Endothelial cell of umbilical vein (primary cell): ENCODE results near the gene TBC1D14.

ENCODE experiments used
- FOS ChIP-seq: IDR thresholded peaks from 2 replicates; pipeline ENCODE4 v1.6.1; 2011; ENCODE audit warnings: mild to moderate bottlenecking, low read length, moderate library complexity, borderline replicate concordance; ENCODE audit not compliant: insufficient read depth
- JUN ChIP-seq: IDR thresholded peaks from 2 replicates; pipeline ENCODE4 v1.6.1; 2011; ENCODE audit warnings: borderline replicate concordance, low read depth; ENCODE audit not compliant: insufficient read length, insufficient read depth
- POLR2A ChIP-seq: IDR thresholded peaks from 2 replicates; pipeline ENCODE4 v1.6.1; 2012; ENCODE audit warnings: low read depth, mild to moderate bottlenecking, control low read depth, low read length
- POLR2AphosphoS5 ChIP-seq: IDR thresholded peaks from 2 replicates; pipeline ENCODE4 v1.6.1; 2012; ENCODE audit warnings: low read depth, mild to moderate bottlenecking, control low read depth, low read length, moderate library complexity; ENCODE audit not compliant: insufficient read depth
- TF ChIP-seq, protein P1 (sequence below), 2 donors: IDR thresholded peaks; 1 replicate in 1 of 2; 2 replicates in 1 of 2; pipeline ENCODE4 v1.5.1; 2011; ENCODE audit warnings: low read length in 2 of 2, mild to moderate bottlenecking in 2 of 2, moderate library complexity in 2 of 2, control low read depth in 1 of 2, inconsistent platforms in 1 of 2, low read depth in 1 of 2; ENCODE audit not compliant: insufficient read depth in 1 of 2; ENCODE audit errors: extremely low read depth in 1 of 2

- TF ChIP-seq, protein P1, sequence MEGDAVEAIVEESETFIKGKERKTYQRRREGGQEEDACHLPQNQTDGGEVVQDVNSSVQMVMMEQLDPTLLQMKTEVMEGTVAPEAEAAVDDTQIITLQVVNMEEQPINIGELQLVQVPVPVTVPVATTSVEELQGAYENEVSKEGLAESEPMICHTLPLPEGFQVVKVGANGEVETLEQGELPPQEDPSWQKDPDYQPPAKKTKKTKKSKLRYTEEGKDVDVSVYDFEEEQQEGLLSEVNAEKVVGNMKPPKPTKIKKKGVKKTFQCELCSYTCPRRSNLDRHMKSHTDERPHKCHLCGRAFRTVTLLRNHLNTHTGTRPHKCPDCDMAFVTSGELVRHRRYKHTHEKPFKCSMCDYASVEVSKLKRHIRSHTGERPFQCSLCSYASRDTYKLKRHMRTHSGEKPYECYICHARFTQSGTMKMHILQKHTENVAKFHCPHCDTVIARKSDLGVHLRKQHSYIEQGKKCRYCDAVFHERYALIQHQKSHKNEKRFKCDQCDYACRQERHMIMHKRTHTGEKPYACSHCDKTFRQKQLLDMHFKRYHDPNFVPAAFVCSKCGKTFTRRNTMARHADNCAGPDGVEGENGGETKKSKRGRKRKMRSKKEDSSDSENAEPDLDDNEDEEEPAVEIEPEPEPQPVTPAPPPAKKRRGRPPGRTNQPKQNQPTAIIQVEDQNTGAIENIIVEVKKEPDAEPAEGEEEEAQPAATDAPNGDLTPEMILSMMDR (IDR thresholded peaks at IDR 0.05; ENCODE audit: extremely low read depth in 1 of 2, insufficient read depth in 1 of 2, low read depth in 1 of 2, low read length in 2 of 2) = no peak
- TF ChIP-seq POLR2A (no peak), FOS (no peak), JUN (no peak), POLR2AphosphoS5 (no peak)
Observed at GRCh38 chr4:7029921-7030320, 120.3 kb downstream of the TBC1D14 start.
